ENCODE measurements around the gene STK36.

- no peak for TF ChIP-seq EZH2 (IDR thresholded peaks at IDR 0.05; ENCODE audit: borderline replicate concordance, insufficient read depth, low read depth, low read length, poor library complexity, severe bottlenecking)
- TF ChIP-seq CTCF (IDR thresholded peaks at IDR 0.05) = no peak
Measured at GRCh38 chr2:218643751-218644310, 28.1 kb upstream of the STK36 start.

Data from B cell (primary cell).